ENCODE data around the gene MBD3.
"Not testable (repeated sequence)": the region's sequence is repeated elsewhere in the genome, so short reads cannot be mapped to it uniquely, and the experiment has no call there.

Gene MBD3

GRCh38 chr19:1592755-1593500, at the start of gene MBD3:
Gene MBD3, minus strand, starts transcription at chr19:1592865. Its CDS starts 234 bp downstream, at chr19:1592631.
- FAIRE-seq (no peak), DNase-seq (ENCODE audit: low spot score) (peak; percentile 95)

DNA sequence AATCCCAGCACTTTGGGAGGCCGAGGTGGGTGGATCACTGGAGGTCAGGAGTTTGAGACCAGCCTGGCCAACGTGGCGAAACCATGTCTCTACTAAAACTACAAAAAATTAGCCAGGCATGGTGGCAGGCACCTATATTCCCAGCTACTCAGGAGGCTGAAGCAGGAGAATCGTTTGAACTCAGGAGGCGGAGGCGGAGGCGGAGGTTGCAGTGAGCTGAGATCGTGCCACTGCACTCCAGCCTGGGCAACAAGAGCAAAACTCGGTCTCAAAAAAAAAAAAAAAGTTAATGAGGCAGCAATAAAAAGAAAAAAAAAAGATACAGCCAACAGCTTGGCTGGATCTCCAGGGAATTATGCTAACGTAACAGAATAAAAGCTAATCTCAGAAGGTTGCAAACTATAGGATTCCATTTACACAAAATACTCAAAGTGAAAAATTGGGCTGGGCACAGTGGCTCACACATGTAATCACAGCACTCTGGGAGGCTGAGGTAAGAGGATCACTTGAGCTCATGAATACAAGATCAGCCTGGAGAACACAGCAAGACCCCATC, 48.3 kb upstream of the MBD3 start:
- not testable (repeated sequence) for DNase-seq (ENCODE audit: low spot score); FAIRE-seq

DNA sequence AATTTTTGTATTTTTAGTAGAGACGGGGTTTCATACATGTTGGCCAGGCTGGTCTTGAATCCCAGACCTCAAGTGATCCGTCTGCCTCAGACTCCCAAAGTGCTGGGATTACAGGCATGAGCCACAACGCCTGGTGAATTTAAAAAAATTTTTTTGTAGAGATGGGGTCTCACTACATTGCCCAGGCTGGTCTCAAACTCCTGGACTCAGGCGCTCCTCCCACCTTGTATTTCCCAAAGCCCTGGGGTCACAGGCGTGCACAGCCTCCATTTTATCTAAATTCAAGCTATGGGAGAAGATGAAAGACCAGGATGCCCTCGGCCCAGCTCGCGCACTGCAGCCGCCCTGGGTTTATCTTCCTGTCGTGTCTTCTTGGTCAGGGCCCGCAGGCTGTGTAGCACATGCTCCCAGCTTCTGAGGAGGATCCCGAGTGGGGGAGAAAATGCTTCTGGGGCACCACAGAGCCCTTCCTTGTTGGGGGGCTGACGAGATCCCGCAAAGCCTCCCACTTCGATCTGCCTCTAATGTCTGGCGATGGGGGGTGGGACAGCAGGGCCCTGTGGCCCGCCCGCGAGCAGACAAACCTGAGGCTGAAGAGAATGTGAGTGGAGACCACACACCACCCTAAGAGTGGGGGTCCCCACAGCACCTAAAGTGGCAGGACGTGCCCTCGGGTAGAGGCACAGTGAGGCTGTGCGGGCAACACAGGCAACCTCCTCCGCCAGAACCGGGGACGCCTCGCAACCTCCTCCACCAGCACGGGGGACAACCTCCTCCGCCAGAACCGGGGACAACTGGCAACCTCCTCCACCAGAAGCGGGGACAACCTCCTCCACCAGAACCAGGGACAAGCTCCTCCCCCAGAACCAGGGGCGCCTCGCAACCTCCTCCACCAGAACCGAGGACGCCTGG, 43.9 kb upstream of the MBD3 start:
- no peak for FAIRE-seq
- no peak for DNase-seq (ENCODE audit: low spot score)

DNA sequence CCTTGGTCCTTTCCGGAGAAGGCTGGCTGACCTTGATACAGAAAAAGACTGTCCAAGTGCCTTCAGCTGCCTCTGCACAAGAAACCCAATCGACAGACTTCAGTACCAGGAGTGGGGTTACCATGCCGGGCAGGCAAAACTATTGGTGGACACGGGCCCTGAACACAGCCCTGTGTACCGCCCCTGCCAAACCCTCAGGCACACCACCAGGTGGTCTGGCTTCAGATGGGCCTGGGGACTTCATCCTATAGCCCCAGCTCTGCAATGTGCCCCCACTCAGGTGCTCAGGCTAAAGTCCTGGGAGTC, 42.2 kb upstream of the MBD3 start:
- FAIRE-seq (no peak), DNase-seq (ENCODE audit: low spot score) (no peak)

GRCh38 chr19:1634242-1634937, 41.7 kb upstream of the MBD3 start:
- DNase-seq (ENCODE audit: low spot score) (no peak), FAIRE-seq (no peak)

- FAIRE-seq, result no peak
Observed at GRCh38 chr19:1633269-1633826, 40.7 kb upstream of the MBD3 start.

GRCh38 chr19:1632462-1633268, 40.0 kb upstream of the MBD3 start:
- FAIRE-seq (no peak), DNase-seq (ENCODE audit: low spot score) (no peak)

More at GRCh38 chr19:1633269-1633826, 40.7 kb upstream of the MBD3 start:
- no peak for DNase-seq (ENCODE audit: low spot score)

DNA sequence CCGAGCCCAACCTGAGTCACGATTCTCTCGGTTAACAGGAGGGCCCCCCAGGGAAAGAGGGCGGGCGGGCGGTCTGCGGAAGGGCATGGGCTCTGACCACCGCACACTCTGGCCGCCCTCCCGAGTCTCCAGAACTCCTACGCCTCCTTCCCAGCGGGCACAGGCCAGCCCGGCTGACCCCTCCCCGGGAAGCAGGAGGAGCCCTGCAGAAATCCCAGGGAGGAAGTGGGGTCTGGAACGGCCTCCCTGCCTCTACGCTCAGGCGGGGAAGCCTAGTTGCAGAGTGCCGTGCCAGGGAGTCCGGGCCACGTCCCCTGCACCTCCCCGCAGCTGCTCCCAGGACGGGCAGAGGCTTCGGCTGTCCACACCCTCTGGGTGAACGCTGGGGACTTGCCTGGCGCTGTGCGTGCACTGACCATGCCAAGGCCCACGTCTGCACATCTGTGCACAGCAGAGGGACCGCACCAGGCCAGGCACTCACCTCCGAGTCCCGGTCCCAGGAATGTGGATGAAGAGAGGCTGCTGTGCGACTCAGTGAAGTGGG, 39.0 kb upstream of the MBD3 start:
- FAIRE-seq (no peak), DNase-seq (ENCODE audit: low spot score) (no peak)

GRCh38 chr19:1630811-1631210, 38.1 kb upstream of the MBD3 start:
- FAIRE-seq, result no peak
- DNase-seq (ENCODE audit: low spot score), result no peak

GRCh38 chr19:1630012-1630411, 37.3 kb upstream of the MBD3 start:
- FAIRE-seq (no peak), DNase-seq (ENCODE audit: low spot score) (no peak)

DNA sequence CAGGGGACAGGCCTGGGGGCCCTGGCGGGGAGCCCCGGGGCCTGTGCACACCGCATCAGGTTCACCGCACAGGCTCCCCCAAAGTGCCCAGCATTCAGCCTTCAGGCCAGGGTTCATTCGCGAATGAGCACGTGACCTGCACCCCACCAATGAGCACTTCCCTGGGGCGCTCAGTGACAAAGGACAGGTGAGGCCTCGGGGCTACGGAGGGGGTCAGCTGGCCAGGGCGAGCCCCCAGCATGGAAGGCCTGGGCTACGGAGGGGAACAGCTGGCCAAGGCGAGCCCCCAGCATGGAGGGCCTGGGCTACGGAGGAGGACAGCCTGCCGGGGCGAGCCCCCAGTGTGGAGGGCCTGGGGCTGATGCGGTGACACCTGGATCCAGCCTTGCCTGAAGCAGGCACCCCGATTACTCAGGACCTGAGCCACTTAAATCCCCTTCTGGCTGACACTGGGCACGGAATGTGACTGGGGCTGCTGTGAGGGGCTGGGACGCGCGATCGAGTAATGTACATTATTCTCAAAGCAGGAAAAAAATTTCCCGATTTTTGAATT, 36.7 kb upstream of the MBD3 start:
- no peak for DNase-seq (ENCODE audit: low spot score)
- no peak for FAIRE-seq

- DNase-seq (ENCODE audit: low spot score) (no peak), FAIRE-seq (no peak)
Observed at GRCh38 chr19:1627194-1627593, 34.5 kb upstream of the MBD3 start.

DNA sequence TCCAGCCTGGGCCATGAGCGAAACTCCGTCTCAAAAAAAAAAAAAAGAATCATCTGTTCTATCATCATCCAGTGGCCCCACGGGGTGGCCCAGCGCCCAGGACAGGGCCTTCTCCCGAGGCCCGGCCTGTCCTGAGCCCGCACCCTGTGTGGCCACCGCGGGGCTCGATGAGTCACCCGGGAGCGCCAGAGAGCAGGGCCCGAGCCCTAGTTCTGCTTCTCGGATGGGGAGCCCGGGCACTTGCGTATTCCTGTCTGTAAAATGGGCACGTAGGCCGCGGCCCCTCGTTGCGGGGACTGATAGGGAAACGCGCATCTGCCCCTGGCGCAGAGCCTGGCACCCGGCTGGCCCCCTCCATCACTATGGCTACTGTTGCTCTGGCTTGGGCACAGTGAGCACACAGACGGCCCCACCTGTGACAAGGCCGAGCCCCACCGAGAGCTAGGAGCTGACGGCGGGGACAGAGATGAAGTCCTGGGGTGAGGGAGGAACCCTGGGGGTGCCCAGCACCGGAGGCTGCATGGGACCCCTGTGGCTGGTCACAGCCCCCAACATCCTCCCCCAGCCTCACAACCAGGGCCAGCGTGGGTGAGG, 33.8 kb upstream of the MBD3 start:
- DNase-seq (ENCODE audit: low spot score) (no peak), FAIRE-seq (no peak)

GRCh38 chr19:1624458-1624857, 31.8 kb upstream of the MBD3 start:
- FAIRE-seq (no peak), DNase-seq (ENCODE audit: low spot score) (peak; percentile 35)

DNA sequence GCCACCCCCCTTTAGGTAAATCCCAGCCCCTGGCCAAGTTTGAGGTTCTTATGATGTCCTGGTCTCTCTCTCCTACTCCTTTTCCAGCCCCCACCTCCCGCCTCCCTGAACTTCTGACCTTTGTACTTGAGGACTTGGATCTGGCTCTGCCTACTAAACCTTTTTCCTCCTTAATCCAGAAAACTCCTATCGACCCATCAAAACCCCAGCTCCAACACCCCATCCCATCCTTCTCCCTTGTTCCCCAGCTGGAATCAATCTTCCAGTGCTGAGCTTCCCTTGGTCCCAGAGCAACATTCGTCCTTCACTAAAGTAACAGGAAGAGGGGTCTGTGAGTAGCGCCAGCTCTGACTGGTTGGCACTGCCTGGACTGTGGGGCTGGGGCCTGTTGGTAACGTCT, 29.9 kb upstream of the MBD3 start:
- FAIRE-seq, result no peak

DNA sequence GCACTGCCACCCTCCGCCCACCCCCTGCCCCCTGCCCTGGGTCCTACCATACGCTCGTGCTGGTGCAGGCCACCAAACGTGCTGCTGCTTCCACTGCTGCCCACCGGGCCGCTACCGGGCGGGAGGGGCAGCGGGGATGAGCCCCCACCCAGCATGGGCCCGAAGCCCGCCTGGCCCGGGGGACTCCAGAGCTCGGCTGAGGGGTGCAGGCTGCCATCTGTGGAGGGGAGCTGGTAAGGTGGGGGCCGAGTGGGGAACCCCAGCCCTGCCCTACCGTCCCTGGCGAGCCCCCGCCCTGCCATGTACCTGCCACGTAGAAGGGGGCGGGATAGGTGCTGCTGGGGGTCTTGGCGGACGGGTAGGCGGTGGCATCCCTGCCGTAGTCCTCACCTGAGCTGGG, 29.3 kb upstream of the MBD3 start:
- DNase-seq (ENCODE audit: low spot score) (no peak), FAIRE-seq (no peak)

More for the DNA sequence above, 29.9 kb upstream of the MBD3 start:
- DNase-seq (ENCODE audit: low spot score), result no peak

- FAIRE-seq (no peak), DNase-seq (ENCODE audit: low spot score) (no peak)
Observed at GRCh38 chr19:1621574-1621973, 28.9 kb upstream of the MBD3 start.

DNA sequence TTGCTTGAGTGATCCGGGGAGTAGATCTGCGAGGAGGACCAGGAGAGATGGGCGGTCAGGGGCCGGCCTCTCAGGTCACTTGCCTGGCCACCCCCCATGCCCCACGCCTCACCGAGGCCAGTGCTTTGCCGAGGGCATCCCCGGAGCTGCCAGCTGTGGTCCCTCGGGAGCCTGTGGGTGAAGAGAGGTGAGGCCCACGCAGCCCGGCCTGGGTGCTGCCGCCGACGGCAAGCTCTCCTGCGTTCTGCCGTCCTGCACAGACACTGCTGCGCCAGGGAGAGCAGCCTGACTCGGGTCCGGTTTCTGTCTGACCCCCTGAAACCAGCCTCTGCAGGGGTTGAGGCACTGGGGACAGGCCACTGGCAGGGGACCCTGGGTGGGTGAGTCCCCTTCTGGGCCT, 28.4 kb upstream of the MBD3 start:
- no peak for FAIRE-seq
- no peak for DNase-seq (ENCODE audit: low spot score)

DNA sequence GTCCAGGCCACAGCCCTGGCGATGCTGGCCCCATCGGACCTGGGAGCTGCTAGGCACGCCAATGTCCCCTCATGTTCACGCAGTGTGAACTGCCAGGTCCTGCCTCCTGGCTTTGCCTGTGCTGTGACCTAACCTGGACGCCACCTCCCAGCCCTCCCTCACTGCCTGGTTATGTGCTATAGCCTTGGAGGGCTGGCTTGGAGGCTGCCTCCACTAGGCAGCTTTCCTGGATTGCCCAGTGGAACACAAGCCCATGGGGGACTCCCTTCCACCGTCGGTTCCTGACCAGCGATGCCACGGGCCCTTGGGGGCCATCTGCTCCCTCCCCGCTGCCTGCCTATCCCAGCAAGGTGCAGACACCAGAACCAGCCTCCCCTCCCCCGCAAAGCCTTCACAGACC, 27.8 kb upstream of the MBD3 start:
- no peak for DNase-seq (ENCODE audit: low spot score)
- no peak for FAIRE-seq

- DNase-seq (ENCODE audit: low spot score), result no peak
- FAIRE-seq, result no peak
Observed at GRCh38 chr19:1619703-1620102, 27.0 kb upstream of the MBD3 start.

Measured in urothelium cell line (cell line).